HCT116 (cell line): Measurements from ENCODE around the gene CARD6. TPM values are rescaled to one million over a fixed set of nuclear protein-coding genes. Genes with fewer than 3 reads are reported as not detected.

ENCODE experiments used
- ATAC-seq: fragments of 200-7000 bp; cut with Tn5 transposase; 2 replicates; pipeline ENCODE4 v1.9.1; 2020; ENCODE audit warnings: mild to moderate bottlenecking, moderate library complexity
- BruUV-seq: library from RNA; stranded (reverse); fragments of 400-500 nt; replicated peaks from 2 replicates; lab custom pipeline; 2021; lab: Mats Ljungman, UMichigan
- CTCF ChIA-PET: fragments of 300-600 bp; sonication (Branson Sonifier 250); formaldehyde crosslinking; loops from one replicate; lab custom pipeline; 2021; ENCODE audit warnings: antibody characterized with exemption; lab: Charles Lee
- POLR2A ChIA-PET: fragments of 300-600, 350-600 bp; sonication (Branson Sonifier 250); formaldehyde crosslinking; loops from one replicate; lab custom pipeline; 2021; ENCODE audit warnings: antibody characterized with exemption; lab: Charles Lee
- RAD21 ChIA-PET, 2 experiments: fragments of 300-600 bp; sonication (Branson Sonifier 250); formaldehyde crosslinking; loops; one replicate each; lab custom pipeline; 2023; ENCODE audit warnings: low total read pairs in 2 of 2; ENCODE audit not compliant: uncharacterized antibody in 2 of 2, unreplicated experiment in 2 of 2, low non-redundant PET in 1 of 2; lab: Charles Lee
- DNase-seq: peaks from one replicate; pipeline ENCODE4 v3.0.0-alpha.2; 2010; ENCODE audit warnings: low read depth, low spot score
- H2AFZ ChIP-seq: fragments of 200-600 bp; shearing (Covaris generic), sonication (generic); 2 replicates; pipeline ENCODE4 v1.6.1; 2017; ENCODE audit warnings: low read depth, mixed run types, mixed read lengths, antibody characterized with exemption, low read length; ENCODE audit not compliant: poor library complexity, severe bottlenecking
- H3K27ac ChIP-seq: 2 replicates; pipeline ENCODE4 v1.5.1; 2012; ENCODE audit warnings: low read depth, low read length
- H3K27me3 ChIP-seq: fragments of 200-600 bp; sonication (generic); 2 replicates; pipeline ENCODE4 v1.6.1; 2016; ENCODE audit warnings: mixed run types, low read length, mixed read lengths; ENCODE audit not compliant: insufficient read depth
- H3K36me3 ChIP-seq, 2 experiments: fragments of 200-500 bp in 1 of 2; fragments of 200-600 bp in 1 of 2; sonication (Bioruptor generic) in 1 of 2; sonication (generic) in 1 of 2; 2 replicates each; pipeline versions ENCODE4 v1.5.1 to v1.6.1; 2014 to 2016; ENCODE audit warnings: low read length in 2 of 2, inconsistent platforms in 1 of 2, mixed read lengths in 1 of 2, mixed run types in 1 of 2; ENCODE audit not compliant: insufficient read depth in 2 of 2, control insufficient read depth in 1 of 2
- H3K4me1 ChIP-seq, 2 experiments: fragments of 200-600 bp in 1 of 2; sonication (generic) in 1 of 2; 2 replicates each; pipeline versions ENCODE4 v1.5.1 to v1.6.1; 2012 to 2017; ENCODE audit warnings: low read length in 2 of 2, inconsistent platforms in 1 of 2, mild to moderate bottlenecking in 1 of 2, mixed read lengths in 1 of 2, mixed run types in 1 of 2, moderate library complexity in 1 of 2; ENCODE audit not compliant: insufficient read depth in 2 of 2, control insufficient read depth in 1 of 2
- H3K4me2 ChIP-seq: fragments of 200-600 bp; sonication (generic); 2 replicates; pipeline ENCODE4 v1.6.1; 2017; ENCODE audit warnings: mixed run types, low read length, mixed read lengths
- H3K4me3 ChIP-seq, 2 experiments: fragments of 200-600 bp in 1 of 2; sonication (generic) in 1 of 2; replicated peaks in 1 of 2; 2 replicates each; pipeline ENCODE4 v1.5.1; 2011 to 2016; ENCODE audit warnings: low read length in 2 of 2, control low read depth in 1 of 2, low read depth in 1 of 2, mild to moderate bottlenecking in 1 of 2, mixed read lengths in 1 of 2, mixed run types in 1 of 2
- H3K79me2 ChIP-seq: fragments of 200-600 bp; sonication (generic); 2 replicates; pipeline ENCODE4 v1.6.1; 2017; ENCODE audit warnings: mild to moderate bottlenecking, mixed run types, low read length, moderate library complexity, mixed read lengths; ENCODE audit not compliant: insufficient read depth
- H3K9ac ChIP-seq: fragments of 200-600 bp; sonication (generic); 2 replicates; pipeline ENCODE4 v1.6.1; 2016; ENCODE audit warnings: low read length, mixed read lengths
- H3K9me2 ChIP-seq: fragments of 200-600 bp; sonication (generic), shearing (Covaris generic); 2 replicates; pipeline ENCODE4 v1.6.1; 2017; ENCODE audit warnings: mixed run types, mild to moderate bottlenecking, moderate library complexity; ENCODE audit not compliant: insufficient read depth
- H3K9me3 ChIP-seq, 2 experiments: fragments of 200-500 bp in 1 of 2; fragments of 200-600 bp in 1 of 2; sonication (Bioruptor generic) in 1 of 2; sonication (generic) in 1 of 2; 2 replicates each; pipeline ENCODE4 v1.6.1; 2014 to 2017; ENCODE audit warnings: low read length in 2 of 2, mixed read lengths in 2 of 2, inconsistent platforms in 1 of 2, low read depth in 1 of 2, mild to moderate bottlenecking in 1 of 2, mixed run types in 1 of 2, moderate library complexity in 1 of 2; ENCODE audit not compliant: control insufficient read depth in 1 of 2, insufficient read depth in 1 of 2
- H4K20me1 ChIP-seq: fragments of 200-600 bp; sonication (generic), shearing (Covaris generic); 2 replicates; pipeline ENCODE4 v1.6.1; 2017; ENCODE audit warnings: mixed run types, mild to moderate bottlenecking, moderate library complexity; ENCODE audit not compliant: insufficient read depth
- ATF3 ChIP-seq: IDR thresholded peaks from 2 replicates; pipeline ENCODE4 v1.6.1; 2012
- CEBPB ChIP-seq: IDR thresholded peaks from 2 replicates; pipeline ENCODE4 v1.6.1; 2012; ENCODE audit warnings: low read depth
- EZH2phosphoT487 ChIP-seq: fragments of 200-600 bp; IDR thresholded peaks from 2 replicates; pipeline ENCODE4 v1.6.1; 2018; ENCODE audit warnings: antibody characterized with exemption, borderline replicate concordance
- MAX ChIP-seq: IDR thresholded peaks from 2 replicates; pipeline ENCODE4 v1.6.1; 2012
- SIN3A ChIP-seq: IDR thresholded peaks from 2 replicates; pipeline ENCODE4 v1.6.1; 2012; ENCODE audit warnings: low read depth
- SRF ChIP-seq: IDR thresholded peaks from 2 replicates; pipeline ENCODE4 v1.6.1; 2012; ENCODE audit warnings: low read depth
- YY1 ChIP-seq: IDR thresholded peaks from 2 replicates; pipeline ENCODE4 v1.6.1; 2011; ENCODE audit warnings: low read length, low read depth, moderate library complexity, mild to moderate bottlenecking; ENCODE audit not compliant: insufficient replicate concordance; ENCODE audit errors: extremely low read depth
- ZBTB33 ChIP-seq: IDR thresholded peaks from 2 replicates; pipeline ENCODE4 v1.6.1; 2011; ENCODE audit warnings: mild to moderate bottlenecking, low read length, moderate library complexity; ENCODE audit not compliant: insufficient replicate concordance; ENCODE audit errors: extremely low read depth
- intact Hi-C: fragments of 100-400 bp; cut with micrococcal nuclease; formaldehyde crosslinking; loops from 2 replicates; pipeline ENCODE4 v1.10.0; 2022
- total RNA-seq: library from RNA; stranded (reverse); gene quantifications from one replicate; pipeline ENCODE4 v1.2.1, GENCODE V29; 2021; ENCODE audit not compliant: unreplicated experiment

CARD6 gene
- total RNA-seq, 1 experiment from 2014 or later = not detected

GRCh38 chr5:40906351-40906751 lies 65.2 kb downstream of the CARD6 start:
- TF ChIP-seq CEBPB = no peak
- TF ChIP-seq ATF3 = no peak
- TF ChIP-seq MAX = no peak
- TF ChIP-seq EZH2phosphoT487 = no peak
- no peak for TF ChIP-seq YY1
- TF ChIP-seq SIN3A = no peak
- no peak for TF ChIP-seq ZBTB33
- no peak for TF ChIP-seq SRF
- H3K4me1 ChIP-seq = no peaks in the 10 kb centered on the region
- ATAC-seq (no peak), DNase-seq (no peak)
- ChIA-PET POLR2A (no interaction called here), RAD21 (no interaction called here), CTCF (interaction anchor here (0.9 kb wide), 1 partner anchor 735 kb away, joined by 3 read pairs; no protein-coding TSS in a partner anchor)
- no peak overlapping the region for H3K4me2 ChIP-seq
- no peaks in the 10 kb centered on the region for H3K9me2 ChIP-seq
- H4K20me1 ChIP-seq = no peaks in the 10 kb centered on the region
- no peak overlapping the region for H2AFZ ChIP-seq
- H3K27me3 ChIP-seq = no peaks in the 10 kb centered on the region
- H3K36me3 ChIP-seq = no peaks in the 10 kb centered on the region
- intact Hi-C loops = no loop called here
- H3K9ac ChIP-seq = no peak overlapping the region
- H3K27ac ChIP-seq = no peak overlapping the region
- no peak overlapping the region for H3K4me3 ChIP-seq
- no TSS peak for BruUV-seq
- no peaks in the 10 kb centered on the region for H3K9me3 ChIP-seq
- H3K79me2 ChIP-seq = no peaks in the 10 kb centered on the region
